ENCODE results near the gene EIF4B.
"Not testable (repeated sequence)": the region's sequence is repeated elsewhere in the genome, so short reads cannot be mapped to it uniquely, and the experiment has no call there.

EIF4B gene

DNA sequence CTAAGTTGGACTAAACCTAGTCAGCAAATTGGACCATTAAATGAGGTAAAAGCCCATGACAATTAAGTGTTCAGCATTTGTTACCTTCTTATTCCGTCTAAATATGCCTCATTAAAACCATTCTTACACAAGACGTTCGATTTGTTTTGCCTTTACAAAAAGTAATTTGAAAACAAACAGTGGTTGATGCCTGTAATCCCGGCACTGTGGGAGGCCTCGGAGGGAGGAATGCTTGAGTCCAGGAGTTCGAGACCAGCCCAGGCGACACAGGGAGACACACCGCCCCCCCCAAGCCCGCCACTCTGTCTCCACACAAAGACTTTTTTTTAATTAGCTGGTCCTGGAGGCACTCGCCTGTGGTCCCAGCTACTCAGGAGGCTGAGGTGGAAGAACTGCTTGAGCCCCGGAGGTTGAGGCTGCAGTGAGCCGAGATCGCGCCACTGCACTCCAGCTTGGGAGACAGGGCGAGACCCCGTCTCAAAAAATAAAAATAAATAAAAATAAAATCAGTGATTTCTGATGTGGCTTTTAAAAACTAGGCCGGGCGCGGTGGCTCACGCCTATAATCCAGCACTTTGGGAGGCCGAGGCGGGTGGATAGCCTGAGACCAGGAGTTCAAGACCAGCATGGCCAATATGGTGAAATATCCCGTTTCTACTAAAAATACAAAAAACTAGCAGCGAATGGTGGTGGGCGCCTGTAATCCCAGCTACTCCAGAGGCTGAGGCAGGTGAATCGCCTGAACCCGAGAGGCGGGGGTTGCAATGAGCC is 856 bp upstream of the EIF4B start:
- no peak for FAIRE-seq
- DNase-seq (ENCODE audit: insufficient read length): no peak

GRCh38 chr12:53006810-53007309 is 604 bp downstream of the EIF4B start:
- FAIRE-seq (peak; percentile 88), DNase-seq (ENCODE audit: insufficient read length) (peak; percentile 57)
- TF ChIP-seq POLR2AphosphoS5 (IDR thresholded peaks at IDR 0.05; ENCODE audit: low read depth, low read length) (peak; percentile 75), POLR2A (IDR thresholded peaks at IDR 0.05; ENCODE audit: low read depth, low read length) (peak; percentile 28; the same call in 1 of the 2 replicates), TAF1 (IDR thresholded peaks at IDR 0.05; ENCODE audit: borderline replicate concordance, low read depth, low read length) (no peak)

More for the DNA sequence above, 856 bp upstream of the EIF4B start:
- TF ChIP-seq POLR2A (IDR thresholded peaks at IDR 0.05; ENCODE audit: low read depth, low read length) (no peak), TAF1 (IDR thresholded peaks at IDR 0.05; ENCODE audit: borderline replicate concordance, low read depth, low read length) (no peak), POLR2AphosphoS5 (IDR thresholded peaks at IDR 0.05; ENCODE audit: low read depth, low read length) (no peak)

GRCh38 chr12:53007343-53007742 is 1.1 kb downstream of the EIF4B start:
- TF ChIP-seq POLR2A (IDR thresholded peaks at IDR 0.05; ENCODE audit: low read depth, low read length) (no peak), POLR2AphosphoS5 (IDR thresholded peaks at IDR 0.05; ENCODE audit: low read depth, low read length) (no peak)
- FAIRE-seq (no peak), DNase-seq (ENCODE audit: insufficient read length) (no peak)

GRCh38 chr12:53008760-53009159 is 2.5 kb downstream of the EIF4B start:
- not testable (repeated sequence) for FAIRE-seq; DNase-seq (ENCODE audit: insufficient read length)

GRCh38 chr12:53010955-53011354 is 4.7 kb downstream of the EIF4B start:
- FAIRE-seq: no peak
- TF ChIP-seq POLR2AphosphoS5 (IDR thresholded peaks at IDR 0.05; ENCODE audit: low read depth, low read length) (no peak), TAF1 (IDR thresholded peaks at IDR 0.05; ENCODE audit: borderline replicate concordance, low read depth, low read length) (no peak), POLR2A (IDR thresholded peaks at IDR 0.05; ENCODE audit: low read depth, low read length) (no peak)
- DNase-seq (ENCODE audit: insufficient read length): no peak

GRCh38 chr12:53011889-53012288 is 5.6 kb downstream of the EIF4B start:
- FAIRE-seq (no peak), DNase-seq (ENCODE audit: insufficient read length) (no peak)
- TF ChIP-seq TAF1 (IDR thresholded peaks at IDR 0.05; ENCODE audit: borderline replicate concordance, low read depth, low read length) (no peak), POLR2AphosphoS5 (IDR thresholded peaks at IDR 0.05; ENCODE audit: low read depth, low read length) (no peak), POLR2A (IDR thresholded peaks at IDR 0.05; ENCODE audit: low read depth, low read length) (no peak)

- no peak for TF ChIP-seq POLR2A (IDR thresholded peaks at IDR 0.05; ENCODE audit: low read depth, low read length)
- no peak for TF ChIP-seq POLR2AphosphoS5 (IDR thresholded peaks at IDR 0.05; ENCODE audit: low read depth, low read length)
- TF ChIP-seq TAF1 (IDR thresholded peaks at IDR 0.05; ENCODE audit: borderline replicate concordance, low read depth, low read length): no peak
- DNase-seq (ENCODE audit: insufficient read length): no peak
- no peak for FAIRE-seq
Measured at GRCh38 chr12:53012928-53013327, 6.7 kb downstream of the EIF4B start.

DNA sequence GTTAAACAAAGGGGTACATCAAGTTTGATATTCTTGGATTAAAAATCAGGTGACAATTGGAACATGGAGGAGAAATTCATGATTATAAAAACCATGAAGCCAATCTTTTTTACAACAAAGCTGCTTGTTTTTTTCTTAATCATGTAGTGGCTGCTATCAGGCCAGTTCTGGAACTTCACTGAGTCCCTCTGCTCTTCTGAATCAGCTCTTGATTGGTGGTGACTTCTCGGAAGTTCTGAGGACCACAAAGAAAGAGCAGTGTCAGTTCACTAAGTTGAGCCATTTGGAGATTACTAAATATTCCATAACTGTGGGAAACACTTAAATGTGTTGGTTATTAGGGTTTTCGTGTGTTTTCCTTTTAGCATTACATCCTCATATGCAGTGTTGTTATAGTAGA is 8.5 kb downstream of the EIF4B start:
- DNase-seq (ENCODE audit: insufficient read length): no peak
- FAIRE-seq: no peak
- TF ChIP-seq POLR2AphosphoS5 (IDR thresholded peaks at IDR 0.05; ENCODE audit: low read depth, low read length) (no peak), POLR2A (IDR thresholded peaks at IDR 0.05; ENCODE audit: low read depth, low read length) (no peak), TAF1 (IDR thresholded peaks at IDR 0.05; ENCODE audit: borderline replicate concordance, low read depth, low read length) (no peak)

GRCh38 chr12:53025250-53025649 is 19.0 kb downstream of the EIF4B start:
- DNase-seq (ENCODE audit: insufficient read length) (no peak), FAIRE-seq (no peak)
- TF ChIP-seq TAF1 (IDR thresholded peaks at IDR 0.05; ENCODE audit: borderline replicate concordance, low read depth, low read length) (no peak), POLR2AphosphoS5 (IDR thresholded peaks at IDR 0.05; ENCODE audit: low read depth, low read length) (no peak), POLR2A (IDR thresholded peaks at IDR 0.05; ENCODE audit: low read depth, low read length) (no peak)

GRCh38 chr12:53027014-53027413 is 20.8 kb downstream of the EIF4B start:
- DNase-seq (ENCODE audit: insufficient read length); FAIRE-seq: not testable (repeated sequence)

- TF ChIP-seq TAF1 (IDR thresholded peaks at IDR 0.05; ENCODE audit: borderline replicate concordance, low read depth, low read length) (no peak), POLR2AphosphoS5 (IDR thresholded peaks at IDR 0.05; ENCODE audit: low read depth, low read length) (no peak), POLR2A (IDR thresholded peaks at IDR 0.05; ENCODE audit: low read depth, low read length) (no peak)
- DNase-seq (ENCODE audit: insufficient read length) (no peak), FAIRE-seq (no peak)
Measured at GRCh38 chr12:53031616-53032015, 25.4 kb downstream of the EIF4B start.

DNA sequence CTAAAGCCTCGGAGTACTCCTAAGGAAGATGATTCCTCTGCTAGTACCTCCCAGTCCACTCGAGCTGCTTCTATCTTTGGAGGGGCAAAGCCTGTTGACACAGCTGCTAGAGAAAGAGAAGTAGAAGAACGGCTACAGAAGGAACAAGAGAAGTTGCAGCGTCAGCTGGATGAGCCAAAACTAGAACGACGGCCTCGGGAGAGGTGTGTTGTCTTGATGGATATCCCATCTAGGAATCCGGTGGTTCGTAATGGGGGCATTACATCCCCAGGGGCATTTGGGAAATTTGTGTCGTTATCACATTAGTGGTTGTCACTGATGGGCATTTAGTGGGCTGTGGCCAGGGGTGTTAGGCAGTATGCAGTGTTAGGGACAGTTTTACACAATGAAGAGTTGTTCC is 27.6 kb downstream of the EIF4B start:
- FAIRE-seq; DNase-seq (ENCODE audit: insufficient read length): not testable (repeated sequence)

- TF ChIP-seq POLR2AphosphoS5 (IDR thresholded peaks at IDR 0.05; ENCODE audit: low read depth, low read length): no peak
- TF ChIP-seq POLR2A (IDR thresholded peaks at IDR 0.05; ENCODE audit: low read depth, low read length): no peak
- TF ChIP-seq TAF1 (IDR thresholded peaks at IDR 0.05; ENCODE audit: borderline replicate concordance, low read depth, low read length): no peak
- FAIRE-seq (no peak), DNase-seq (ENCODE audit: insufficient read length) (no peak)
Measured at GRCh38 chr12:53034459-53034858, 28.2 kb downstream of the EIF4B start.

All from GM12892 (cell line).